ENCODE data around the gene PITHD1.

PITHD1 gene

DNA sequence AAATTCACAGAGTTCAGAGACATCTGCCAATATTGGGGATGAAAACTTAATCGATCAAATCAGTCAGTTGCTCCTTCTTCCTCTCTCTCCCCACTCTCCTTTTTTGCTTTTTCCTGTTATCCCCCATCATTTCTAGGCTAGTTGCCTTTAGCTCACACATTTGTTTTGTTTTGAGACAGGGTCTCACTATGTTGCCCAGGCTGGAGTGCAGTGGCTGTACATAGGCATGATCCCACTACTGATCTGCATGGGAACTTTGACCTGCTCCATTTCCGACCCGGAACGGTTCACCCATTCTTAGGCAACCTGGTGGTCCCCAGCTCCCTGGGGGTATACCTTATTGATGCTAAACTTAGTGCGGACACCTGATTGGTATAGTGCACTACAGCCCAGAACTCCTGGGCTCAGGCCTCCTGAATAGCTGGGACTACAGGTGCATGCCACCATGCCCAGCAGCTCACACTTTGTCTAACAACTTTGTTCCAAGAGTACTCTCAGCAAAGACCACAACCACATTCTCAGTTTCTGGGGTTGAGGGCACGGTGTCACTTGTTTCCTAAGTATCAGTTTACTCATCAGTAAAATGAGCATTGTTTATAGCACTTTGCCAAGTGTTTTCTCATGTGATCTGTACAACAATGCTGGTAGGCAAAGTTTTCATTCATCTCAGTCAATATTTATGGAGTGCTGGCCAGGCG, 41.6 kb upstream of the PITHD1 start:
- H3K9ac ChIP-seq (ENCODE audit: low read length), result no peak overlapping the region
- H3K79me2 ChIP-seq (ENCODE audit: insufficient read depth, low read length), result no peaks in the 10 kb centered on the region
- H3K9me3 ChIP-seq (ENCODE audit: low read length), result no peaks in the 10 kb centered on the region
- no peaks in the 10 kb centered on the region for H3K36me3 ChIP-seq (ENCODE audit: insufficient read depth, low read length)
- no peak overlapping the region for H3K4me3 ChIP-seq (ENCODE audit: low read depth, low read length, poor library complexity, severe bottlenecking)
- TF ChIP-seq EZH2 (IDR thresholded peaks at IDR 0.05; ENCODE audit: borderline replicate concordance, low read length), result no peak
- TF ChIP-seq, protein P1, sequence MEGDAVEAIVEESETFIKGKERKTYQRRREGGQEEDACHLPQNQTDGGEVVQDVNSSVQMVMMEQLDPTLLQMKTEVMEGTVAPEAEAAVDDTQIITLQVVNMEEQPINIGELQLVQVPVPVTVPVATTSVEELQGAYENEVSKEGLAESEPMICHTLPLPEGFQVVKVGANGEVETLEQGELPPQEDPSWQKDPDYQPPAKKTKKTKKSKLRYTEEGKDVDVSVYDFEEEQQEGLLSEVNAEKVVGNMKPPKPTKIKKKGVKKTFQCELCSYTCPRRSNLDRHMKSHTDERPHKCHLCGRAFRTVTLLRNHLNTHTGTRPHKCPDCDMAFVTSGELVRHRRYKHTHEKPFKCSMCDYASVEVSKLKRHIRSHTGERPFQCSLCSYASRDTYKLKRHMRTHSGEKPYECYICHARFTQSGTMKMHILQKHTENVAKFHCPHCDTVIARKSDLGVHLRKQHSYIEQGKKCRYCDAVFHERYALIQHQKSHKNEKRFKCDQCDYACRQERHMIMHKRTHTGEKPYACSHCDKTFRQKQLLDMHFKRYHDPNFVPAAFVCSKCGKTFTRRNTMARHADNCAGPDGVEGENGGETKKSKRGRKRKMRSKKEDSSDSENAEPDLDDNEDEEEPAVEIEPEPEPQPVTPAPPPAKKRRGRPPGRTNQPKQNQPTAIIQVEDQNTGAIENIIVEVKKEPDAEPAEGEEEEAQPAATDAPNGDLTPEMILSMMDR (IDR thresholded peaks at IDR 0.05; ENCODE audit: low read length), result no peak
- H3K27ac ChIP-seq (ENCODE audit: low read depth, low read length, poor library complexity, severe bottlenecking), result no peak overlapping the region
- H3K27me3 ChIP-seq (ENCODE audit: insufficient read depth, low read length), result no peaks in the 10 kb centered on the region
- no peak overlapping the region for H3K4me2 ChIP-seq (ENCODE audit: low read length)
- no peaks in the 10 kb centered on the region for H3F3A ChIP-seq (ENCODE audit: insufficient read depth, low read length)
- H3K4me1 ChIP-seq (ENCODE audit: insufficient read depth, low read length, severe bottlenecking), result no peaks in the 10 kb centered on the region
- no peak overlapping the region for H2AFZ ChIP-seq (ENCODE audit: low read length)
- H3K9me2 ChIP-seq (ENCODE audit: low read depth, low read length), result no peaks in the 10 kb centered on the region
- no peaks in the 10 kb centered on the region for H4K20me1 ChIP-seq (ENCODE audit: insufficient read depth, low read length)

DNA sequence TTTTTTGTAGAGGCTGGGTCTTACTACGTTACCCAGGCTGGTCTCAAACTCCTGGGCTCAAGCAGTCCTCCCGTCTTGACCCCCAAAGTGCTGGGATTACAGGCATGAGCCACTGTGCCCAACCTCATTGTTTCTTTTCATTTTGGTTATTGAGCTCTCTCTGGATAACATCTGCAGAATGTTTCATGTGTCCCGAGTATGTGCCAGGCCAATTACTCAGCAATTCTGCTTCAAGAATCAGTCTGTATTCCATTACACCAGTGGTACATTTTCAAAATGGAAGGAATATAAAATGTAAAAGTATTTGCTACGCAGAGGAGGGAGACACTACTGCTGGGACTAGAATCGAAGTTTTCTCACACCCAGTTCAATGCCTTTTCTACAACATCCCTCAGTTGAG, 36.6 kb upstream of the PITHD1 start:
- Histone ChIP-seq H3K9ac (ENCODE audit: low read length) (no peak overlapping the region), H3K79me2 (ENCODE audit: insufficient read depth, low read length) (peaks cover 22% of the 10 kb centered on the region), H3K27ac (ENCODE audit: low read depth, low read length, poor library complexity, severe bottlenecking) (no peak overlapping the region), H3K9me2 (ENCODE audit: low read depth, low read length) (no peaks in the 10 kb centered on the region), H3K36me3 (ENCODE audit: insufficient read depth, low read length) (peaks cover 7% of the 10 kb centered on the region), H3K4me1 (ENCODE audit: insufficient read depth, low read length, severe bottlenecking) (peaks cover 24% of the 10 kb centered on the region), H3F3A (ENCODE audit: insufficient read depth, low read length) (0 out of 2 replicates have a peak, but pooled peaks cover 4% of the 10 kb centered on the region), H2AFZ (ENCODE audit: low read length) (no peak overlapping the region), H3K4me2 (ENCODE audit: low read length) (no peak overlapping the region), H4K20me1 (ENCODE audit: insufficient read depth, low read length) (no peaks in the 10 kb centered on the region), H3K27me3 (ENCODE audit: insufficient read depth, low read length) (no peaks in the 10 kb centered on the region), H3K9me3 (ENCODE audit: low read length) (no peaks in the 10 kb centered on the region), H3K4me3 (ENCODE audit: low read depth, low read length, poor library complexity, severe bottlenecking) (no peak overlapping the region)
- TF ChIP-seq EZH2 (IDR thresholded peaks at IDR 0.05; ENCODE audit: borderline replicate concordance, low read length), result no peak
- TF ChIP-seq, protein P1 (IDR thresholded peaks at IDR 0.05; ENCODE audit: low read length), result no peak

DNA sequence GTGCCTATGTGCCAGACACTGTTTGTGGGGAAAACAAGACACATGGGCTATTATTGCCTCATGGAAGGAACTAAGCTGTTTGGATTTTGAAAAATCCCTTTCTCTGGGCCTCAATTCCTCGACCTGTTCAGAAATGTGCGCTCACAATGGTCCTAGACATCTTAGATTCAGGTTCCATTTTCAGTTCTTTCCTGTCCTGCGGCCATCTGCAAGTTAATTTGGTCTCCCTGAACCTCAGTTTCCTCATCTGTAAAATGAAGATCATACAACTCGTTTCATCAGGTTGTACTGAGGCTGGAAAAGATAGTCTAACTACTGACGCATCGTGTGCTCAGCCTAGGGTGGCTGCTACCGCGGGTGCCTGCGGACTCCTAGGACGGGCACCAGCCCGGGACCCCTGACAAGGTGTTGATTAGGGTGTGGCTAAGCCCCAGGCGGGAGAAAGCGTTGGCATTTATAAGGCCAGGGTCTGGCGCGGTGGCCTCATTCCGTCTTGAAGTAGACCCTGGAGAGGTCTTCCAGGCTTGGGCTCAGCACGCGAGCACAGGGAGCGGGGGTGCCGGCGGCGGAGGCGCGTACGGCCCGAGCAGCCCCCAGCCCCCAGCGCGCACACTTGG, 35.4 kb upstream of the PITHD1 start:
- Histone ChIP-seq H3K27ac (ENCODE audit: low read depth, low read length, poor library complexity, severe bottlenecking) (no peak overlapping the region), H3K79me2 (ENCODE audit: insufficient read depth, low read length) (peaks cover 34% of the 10 kb centered on the region)

More for the DNA sequence above, 35.4 kb upstream of the PITHD1 start:
- Histone ChIP-seq H3K9me2 (ENCODE audit: low read depth, low read length) (no peaks in the 10 kb centered on the region), H2AFZ (ENCODE audit: low read length) (no peak overlapping the region), H3K9ac (ENCODE audit: low read length) (peak overlapping the region; percentile 86), H4K20me1 (ENCODE audit: insufficient read depth, low read length) (no peaks in the 10 kb centered on the region), H3K9me3 (ENCODE audit: low read length) (no peaks in the 10 kb centered on the region), H3K4me3 (ENCODE audit: low read depth, low read length, poor library complexity, severe bottlenecking) (peak overlapping the region; percentile 88), H3K4me1 (ENCODE audit: insufficient read depth, low read length, severe bottlenecking) (peaks cover 29% of the 10 kb centered on the region), H3K27me3 (ENCODE audit: insufficient read depth, low read length) (no peaks in the 10 kb centered on the region), H3K4me2 (ENCODE audit: low read length) (peak overlapping the region; percentile 69), H3F3A (ENCODE audit: insufficient read depth, low read length) (0 out of 2 replicates have a peak, but pooled peaks cover 4% of the 10 kb centered on the region), H3K36me3 (ENCODE audit: insufficient read depth, low read length) (peaks cover 16% of the 10 kb centered on the region)
- TF ChIP-seq, protein P1 (IDR thresholded peaks at IDR 0.05; ENCODE audit: low read length), result no peak
- no peak for TF ChIP-seq EZH2 (IDR thresholded peaks at IDR 0.05; ENCODE audit: borderline replicate concordance, low read length)
